Measurements from ENCODE around the gene PRDX2. TPM values are rescaled to one million over a fixed set of nuclear protein-coding genes. Genes with fewer than 3 reads are reported as not detected.
A peak's percentile ranks its signal among the peaks of the same experiment; 100 is the strongest.

Gene PRDX2
- total RNA-seq, 3 donors from 2014 or later: 225 to 266 (median 256) TPM

GRCh38 chr19:12837225-12837624 is 35.6 kb upstream of the PRDX2 start:
- ATAC-seq (no peak), DNase-seq (no peak)
- Histone ChIP-seq H3K4me1 (ENCODE audit: low read depth) (peaks cover 16% of the 10 kb centered on the region), H3K36me3 (ENCODE audit: low read depth) (no peaks in the 10 kb centered on the region), H3K4me3 (no peak overlapping the region), H3K9me3 (no peaks in the 10 kb centered on the region)
- no peak for TF ChIP-seq CTCF (IDR thresholded peaks at IDR 0.05)
- intact Hi-C loops (cut with DNase I, micrococcal nuclease): no loop called here

- intact Hi-C loops (cut with DNase I, micrococcal nuclease): no loop called here
- peaks cover 16% of the 10 kb centered on the region for H3K4me1 ChIP-seq (ENCODE audit: low read depth)
Observed at GRCh38 chr19:12836529-12836863, 34.9 kb upstream of the PRDX2 start.

GRCh38 chr19:12834976-12835757 is 33.6 kb upstream of the PRDX2 start:
- intact Hi-C loops (cut with DNase I, micrococcal nuclease): no loop called here
- TF ChIP-seq CTCF (IDR thresholded peaks at IDR 0.05): no peak
- Histone ChIP-seq H3K4me3 (no peak overlapping the region), H3K36me3 (ENCODE audit: low read depth) (no peaks in the 10 kb centered on the region), H3K9me3 (no peaks in the 10 kb centered on the region), H3K4me1 (ENCODE audit: low read depth) (peaks cover 10% of the 10 kb centered on the region)
- DNase-seq (peak in 2 of 3 donors; percentile 46 to 58), ATAC-seq (peak; percentile 36)

More at GRCh38 chr19:12836529-12836863, 34.9 kb upstream of the PRDX2 start:
- DNase-seq: no peak
- no peak overlapping the region for H3K4me3 ChIP-seq
- H3K36me3 ChIP-seq (ENCODE audit: low read depth): no peaks in the 10 kb centered on the region
- H3K9me3 ChIP-seq: no peaks in the 10 kb centered on the region
- TF ChIP-seq CTCF (IDR thresholded peaks at IDR 0.05): no peak
- no peak for ATAC-seq

GRCh38 chr19:12834566-12834943 is 33.0 kb upstream of the PRDX2 start, which contains the start of gene RTBDN:
TSS of gene RTBDN (minus strand) at chr19:12834579. CDS start at chr19:12829979, 4,600 bp downstream.
- ATAC-seq (no peak), DNase-seq (no peak)
- H3K4me3 ChIP-seq: no peak within 1 kb of the TSS
- H3K9me3 ChIP-seq: no peaks in the 10 kb centered on the region
- H3K36me3 ChIP-seq (ENCODE audit: low read depth): no peaks in the 10 kb centered on the region
- peaks cover 10% of the 10 kb centered on the region for H3K4me1 ChIP-seq (ENCODE audit: low read depth)
- intact Hi-C loops (cut with DNase I, micrococcal nuclease): no loop called here
- TF ChIP-seq CTCF (IDR thresholded peaks at IDR 0.05): no peak

GRCh38 chr19:12833738-12834565 is 32.4 kb upstream of the PRDX2 start:
- ATAC-seq: peak; percentile 12
- intact Hi-C loops (cut with DNase I, micrococcal nuclease): no loop called here
- no peaks in the 10 kb centered on the region for H3K9me3 ChIP-seq
- DNase-seq: peak in 2 of 3 donors; percentile 54 to 57
- peaks cover 10% of the 10 kb centered on the region for H3K4me1 ChIP-seq (ENCODE audit: low read depth)
- H3K4me3 ChIP-seq: no peak overlapping the region
- H3K36me3 ChIP-seq (ENCODE audit: low read depth): no peaks in the 10 kb centered on the region
- TF ChIP-seq CTCF (IDR thresholded peaks at IDR 0.05): no peak
